RCC 7860 (cell line): Measurements from ENCODE around the gene ZFP36L1.
A peak's percentile ranks its signal among the peaks of the same experiment; 100 is the strongest.

Experiments used
- DNase-seq: peaks from one replicate; pipeline ENCODE4 v3.0.0-alpha.2; 2015; ENCODE audit warnings: low spot score
- FAIRE-seq: peaks from 2 replicates; lab custom pipeline; 2012; peaks lifted over from hg19 to GRCh38; lab: Jason Lieb, UNC

Gene ZFP36L1

DNA sequence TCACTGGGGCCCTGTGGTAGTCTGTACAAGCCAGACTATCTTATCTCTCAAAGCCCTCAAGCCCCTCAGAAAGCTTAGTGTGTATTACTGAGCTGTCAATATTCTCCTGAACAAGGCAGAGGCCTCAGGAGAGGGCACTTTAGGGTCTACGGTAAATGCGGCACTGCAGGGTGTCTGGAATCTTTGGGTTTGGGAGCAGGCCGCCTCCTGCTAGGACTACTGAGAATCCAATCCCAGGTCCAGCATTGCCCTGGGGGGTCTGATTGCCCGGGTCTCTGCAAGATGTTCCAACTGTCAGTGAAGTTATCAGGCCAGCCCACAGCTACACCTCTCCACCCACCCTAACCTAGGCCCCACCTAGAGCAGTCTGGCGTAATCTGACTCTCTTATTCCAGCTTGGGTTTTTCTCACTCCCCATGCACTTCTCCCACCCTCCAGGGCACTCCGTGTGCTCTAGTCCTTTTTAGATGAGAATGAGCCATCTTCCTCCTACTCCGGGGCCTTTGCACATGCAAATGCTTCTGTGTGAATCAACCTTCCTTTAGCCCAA is 4.3 kb upstream of the ZFP36L1 start:
- FAIRE-seq: no peak
- no peak for DNase-seq

DNA sequence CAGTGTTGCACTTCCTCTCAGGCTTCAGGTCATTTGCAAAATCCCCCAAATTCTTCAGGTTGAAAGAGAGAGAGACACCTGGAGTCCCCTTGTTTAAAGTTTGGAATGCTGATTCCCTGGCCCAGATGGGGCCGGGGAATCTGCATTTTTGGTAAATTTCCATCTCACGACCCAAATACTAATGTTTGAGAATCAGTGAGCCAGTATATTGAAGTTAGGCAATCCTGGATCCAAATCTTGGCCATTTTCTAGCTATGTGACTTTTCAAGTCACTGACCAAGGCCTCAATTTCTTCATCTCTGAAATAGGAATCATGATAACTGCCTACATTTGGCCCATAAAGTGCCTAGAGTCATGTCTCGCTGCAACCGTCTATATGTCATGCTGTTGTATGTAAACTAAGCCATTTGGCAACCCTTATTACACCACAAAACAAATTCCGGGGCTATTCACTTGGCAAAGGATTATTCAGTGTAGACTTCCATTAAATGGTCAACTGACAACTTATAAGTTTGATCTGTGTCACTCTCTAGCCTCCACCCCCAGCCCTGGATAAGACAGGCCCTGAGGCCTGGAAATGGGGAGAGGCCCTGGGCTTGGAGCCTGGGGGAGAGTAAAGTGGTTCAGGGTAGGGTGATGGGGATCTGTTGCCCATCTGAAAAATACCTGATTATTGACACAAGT is 3.7 kb upstream of the ZFP36L1 start:
- FAIRE-seq: no peak
- DNase-seq: no peak

DNA sequence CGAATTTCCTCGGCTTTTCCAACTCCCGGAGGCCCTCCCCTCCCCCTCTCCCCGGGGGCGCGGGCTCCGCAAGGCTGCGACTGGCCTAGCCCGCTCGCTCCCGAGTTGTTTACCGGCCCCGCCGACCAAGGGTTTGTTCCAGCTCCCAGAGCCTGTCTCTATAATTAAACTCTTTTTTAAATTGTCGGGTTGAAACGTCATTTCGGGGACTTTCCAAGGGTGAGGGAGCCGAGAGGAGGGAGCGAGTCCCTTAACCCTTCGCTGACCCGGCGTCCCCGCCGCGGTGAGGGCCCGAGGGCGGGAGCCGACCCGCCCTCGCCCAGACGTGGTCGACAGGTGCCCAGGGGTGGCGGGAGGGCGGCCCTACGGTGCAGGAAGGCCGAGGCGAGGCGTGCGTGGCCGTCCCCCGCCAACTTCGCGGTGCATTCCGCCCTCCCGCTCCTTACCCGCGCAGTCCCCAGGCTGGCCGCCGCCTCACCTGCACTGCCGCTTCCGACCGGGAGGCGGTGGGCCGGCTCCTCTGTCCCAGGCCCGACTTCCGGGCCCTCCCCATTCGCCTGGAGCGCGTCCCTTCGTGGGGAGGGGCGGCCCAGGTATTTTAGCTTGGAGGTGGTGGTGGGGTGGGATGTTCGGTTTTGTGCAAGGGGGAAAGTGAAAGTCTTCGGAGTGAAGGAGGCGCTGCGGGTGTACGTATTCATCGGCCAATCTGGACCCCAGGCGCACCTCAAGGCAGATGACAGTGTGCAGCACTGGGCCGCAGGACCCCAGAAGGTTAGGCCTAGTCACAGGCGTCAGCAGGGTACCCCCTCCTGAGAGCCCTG is 2.9 kb upstream of the ZFP36L1 start:
- DNase-seq (peak; percentile 47), FAIRE-seq (no peak)

DNA sequence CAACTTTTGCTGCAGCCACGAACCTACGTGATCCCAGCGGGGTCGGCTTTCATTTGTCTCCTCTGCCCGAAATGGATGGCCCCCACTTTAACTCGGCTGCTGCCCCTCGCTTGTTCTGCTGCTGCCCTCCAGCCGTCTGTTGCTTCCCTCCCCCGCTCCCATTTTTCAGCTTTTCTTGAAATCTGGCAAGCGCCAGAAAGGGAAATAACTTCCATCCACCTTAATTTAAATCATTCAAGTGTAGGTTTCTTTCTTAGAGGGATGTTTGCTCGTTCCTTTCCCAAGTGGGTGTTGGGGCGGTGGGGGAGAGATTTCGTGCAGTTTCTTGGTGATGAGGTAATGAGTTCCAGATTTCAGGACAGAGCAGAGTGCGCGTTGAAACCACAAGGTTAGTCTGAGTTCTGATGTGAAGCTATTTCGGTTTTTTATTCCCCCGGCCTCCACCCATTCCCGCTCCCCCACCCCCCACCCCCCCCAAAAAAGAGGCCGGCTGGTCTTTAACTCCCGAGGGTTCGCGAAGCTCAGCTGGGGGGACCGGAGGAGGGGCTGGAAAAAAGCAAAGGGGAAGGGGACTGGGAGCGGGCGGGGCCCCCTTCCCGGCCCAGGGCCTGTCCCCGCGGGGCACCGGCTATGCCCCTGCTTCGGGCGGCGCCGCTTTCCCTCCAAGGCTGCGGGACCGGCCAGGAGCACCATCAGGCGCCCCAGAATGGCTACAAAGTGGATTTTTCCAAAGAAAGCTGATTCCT is 2.2 kb upstream of the ZFP36L1 start:
- DNase-seq: peak; percentile 72
- no peak for FAIRE-seq

DNA sequence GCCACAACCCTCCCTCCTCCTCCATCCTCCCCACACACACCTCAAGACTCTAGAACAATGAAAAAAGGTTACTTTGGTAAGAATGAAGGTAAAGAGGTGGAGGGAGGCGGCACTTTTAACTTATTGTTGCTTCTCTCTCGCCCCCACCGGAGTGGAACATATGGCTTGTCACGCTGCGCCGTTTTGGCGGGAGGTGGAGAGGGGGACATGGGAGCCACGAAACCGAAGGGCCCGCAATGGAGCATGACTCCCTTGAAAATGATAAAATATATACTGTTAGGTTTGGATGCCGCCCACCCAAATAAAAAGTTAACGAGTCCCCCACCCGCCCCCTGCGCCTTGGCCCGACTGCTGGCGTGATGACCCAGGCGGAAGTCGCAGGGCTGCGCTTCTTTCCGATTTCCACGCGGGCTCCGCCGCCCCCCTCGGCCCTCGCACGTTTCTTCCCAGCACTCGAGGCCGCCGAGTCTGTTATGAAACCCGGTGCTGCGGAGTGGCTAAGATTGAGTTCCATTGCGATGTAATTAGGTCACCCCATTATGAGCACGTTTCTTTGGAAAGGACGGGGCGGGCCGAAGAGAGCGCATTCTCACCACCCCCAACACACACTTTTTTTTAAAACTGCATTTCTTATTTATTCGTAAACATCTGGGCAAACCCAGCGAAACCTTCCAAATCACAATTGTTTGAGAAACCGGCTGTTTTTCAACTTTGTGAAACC is 1.4 kb upstream of the ZFP36L1 start:
- FAIRE-seq (no peak), DNase-seq (peak; percentile 69)

DNA sequence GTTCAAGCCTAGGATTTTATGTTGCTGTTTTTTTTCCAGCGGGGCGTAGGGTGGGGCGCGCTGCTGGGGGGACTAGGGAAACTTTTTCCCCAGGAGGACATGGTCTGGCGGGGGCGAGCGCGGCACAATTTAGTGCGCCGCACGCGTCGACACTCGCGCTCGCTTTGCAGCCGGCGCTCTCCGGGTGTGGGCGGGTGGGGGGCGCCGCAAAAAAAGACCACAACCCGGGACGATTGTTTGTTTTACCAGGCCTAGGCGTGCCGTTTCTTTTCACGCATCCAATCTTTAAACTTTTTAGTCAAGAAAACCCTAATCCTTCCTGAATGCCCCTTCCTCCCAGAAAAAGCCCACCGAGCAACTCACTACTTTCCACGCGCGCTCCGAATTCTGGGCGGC is 865 bp upstream of the ZFP36L1 start:
- DNase-seq (no peak), FAIRE-seq (no peak)

DNA sequence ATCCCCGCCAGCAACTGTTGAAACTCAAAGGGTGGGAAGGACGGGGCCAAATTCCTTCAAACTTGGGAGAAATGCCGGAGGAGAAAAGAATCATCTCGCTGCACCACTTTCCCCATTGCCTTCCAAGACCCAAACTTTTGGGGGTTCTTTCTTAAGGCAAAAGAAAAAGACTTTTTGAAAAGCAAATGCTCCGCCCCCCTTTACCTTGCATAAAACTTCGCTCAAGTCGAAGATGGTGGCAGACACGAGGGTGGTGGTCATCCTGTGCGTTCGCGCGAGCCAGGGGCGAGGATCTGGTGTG is 239 bp downstream of the ZFP36L1 start:
- DNase-seq: no peak
- FAIRE-seq: no peak

DNA sequence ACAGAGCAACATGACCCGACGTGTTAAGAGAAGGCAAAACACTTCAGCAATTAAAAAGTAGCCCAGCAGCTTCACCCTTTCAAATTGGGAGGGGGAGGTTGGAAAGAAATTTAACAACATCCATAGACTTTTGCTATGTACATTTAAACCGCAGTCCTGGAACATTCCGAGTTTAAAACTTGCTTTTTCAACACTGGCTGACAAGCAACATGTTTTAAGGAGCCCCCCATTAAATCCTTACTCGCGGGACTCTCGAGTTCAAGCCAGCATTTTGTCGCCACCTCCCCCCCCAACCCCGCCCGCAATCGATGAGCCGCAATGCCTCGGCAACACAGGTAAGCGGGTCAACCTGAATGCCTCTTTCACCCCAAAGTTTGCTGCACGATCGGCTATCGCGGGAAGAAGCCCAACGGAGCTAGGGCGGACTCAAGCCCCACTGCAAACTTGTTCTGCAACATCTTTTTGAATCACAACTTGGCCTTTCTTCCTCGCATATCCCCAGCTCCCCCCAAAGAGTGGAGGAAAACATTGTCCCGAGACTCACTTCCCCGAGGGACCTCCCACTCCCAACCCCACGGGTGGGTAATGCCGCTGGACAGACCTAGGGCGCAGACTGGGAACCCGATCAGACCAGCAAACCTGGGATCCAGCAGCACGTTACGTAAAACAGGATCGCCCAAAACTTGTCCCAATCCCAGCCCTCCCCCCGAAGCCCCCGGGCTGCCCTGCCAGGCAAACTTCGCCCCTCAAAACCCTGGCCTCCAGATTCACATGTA is 777 bp downstream of the ZFP36L1 start:
- no peak for DNase-seq
- FAIRE-seq: no peak

DNA sequence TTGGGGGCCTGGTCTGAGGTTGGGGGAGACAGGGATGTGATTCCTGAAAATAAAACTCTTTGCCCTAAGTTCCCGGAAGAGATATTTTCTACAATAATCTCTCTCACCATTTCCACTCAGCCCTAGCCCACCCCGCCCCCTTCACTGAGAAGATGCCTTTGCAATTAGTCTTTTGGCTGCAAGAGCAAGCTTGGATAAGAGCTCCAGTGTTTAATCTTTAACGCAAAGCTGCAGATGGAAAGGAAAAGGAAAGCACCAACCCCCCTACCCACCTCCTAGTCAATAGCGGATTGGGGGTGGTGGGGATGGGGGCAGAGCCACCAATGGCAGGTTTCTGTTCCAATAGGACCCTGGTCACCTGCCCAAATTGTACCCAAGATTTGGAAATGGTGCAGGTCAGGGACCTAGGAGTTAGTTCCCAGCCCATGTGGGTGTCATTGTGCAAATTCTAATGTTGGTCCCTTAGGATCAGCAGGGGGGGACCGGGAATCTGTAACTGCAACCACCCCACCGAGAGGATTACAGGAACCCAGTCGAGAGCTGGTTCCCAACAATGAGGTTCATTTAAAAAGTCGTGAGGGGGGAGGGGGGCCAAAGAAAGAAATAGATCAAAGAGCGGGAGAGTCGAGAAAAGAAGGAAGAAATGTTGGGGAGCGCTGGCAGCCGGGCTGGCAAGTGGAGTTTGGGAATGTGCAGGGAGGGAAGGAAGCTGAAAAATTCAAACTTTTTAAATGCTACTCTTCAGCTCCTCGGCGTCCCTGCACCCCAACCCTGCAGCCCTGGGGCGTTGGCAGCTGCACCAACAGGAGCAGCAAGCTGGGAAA is 1.6 kb downstream of the ZFP36L1 start:
- DNase-seq: peak; percentile 3
- no peak for FAIRE-seq

DNA sequence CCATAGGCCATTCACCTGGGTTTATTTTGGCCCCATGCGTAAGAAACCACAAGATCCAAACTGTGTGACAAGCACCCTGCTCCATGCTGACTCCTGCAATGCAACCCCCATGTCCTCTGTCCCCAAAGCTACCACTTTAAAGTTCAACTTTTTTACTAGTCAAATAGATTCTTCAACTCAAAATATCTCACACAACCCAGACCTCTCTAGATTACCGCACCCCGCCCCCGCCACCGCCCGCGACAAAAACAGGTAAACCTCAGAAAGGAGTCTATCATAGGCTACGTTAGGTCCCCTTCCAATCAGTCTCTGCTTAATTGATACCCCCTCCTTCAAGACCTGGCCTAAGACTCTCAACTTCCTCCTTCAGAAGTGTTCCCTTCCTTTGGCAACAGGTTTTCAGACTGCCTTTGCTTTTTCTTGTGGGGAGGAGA is 2.2 kb downstream of the ZFP36L1 start:
- FAIRE-seq: no peak
- DNase-seq: peak; percentile 3

DNA sequence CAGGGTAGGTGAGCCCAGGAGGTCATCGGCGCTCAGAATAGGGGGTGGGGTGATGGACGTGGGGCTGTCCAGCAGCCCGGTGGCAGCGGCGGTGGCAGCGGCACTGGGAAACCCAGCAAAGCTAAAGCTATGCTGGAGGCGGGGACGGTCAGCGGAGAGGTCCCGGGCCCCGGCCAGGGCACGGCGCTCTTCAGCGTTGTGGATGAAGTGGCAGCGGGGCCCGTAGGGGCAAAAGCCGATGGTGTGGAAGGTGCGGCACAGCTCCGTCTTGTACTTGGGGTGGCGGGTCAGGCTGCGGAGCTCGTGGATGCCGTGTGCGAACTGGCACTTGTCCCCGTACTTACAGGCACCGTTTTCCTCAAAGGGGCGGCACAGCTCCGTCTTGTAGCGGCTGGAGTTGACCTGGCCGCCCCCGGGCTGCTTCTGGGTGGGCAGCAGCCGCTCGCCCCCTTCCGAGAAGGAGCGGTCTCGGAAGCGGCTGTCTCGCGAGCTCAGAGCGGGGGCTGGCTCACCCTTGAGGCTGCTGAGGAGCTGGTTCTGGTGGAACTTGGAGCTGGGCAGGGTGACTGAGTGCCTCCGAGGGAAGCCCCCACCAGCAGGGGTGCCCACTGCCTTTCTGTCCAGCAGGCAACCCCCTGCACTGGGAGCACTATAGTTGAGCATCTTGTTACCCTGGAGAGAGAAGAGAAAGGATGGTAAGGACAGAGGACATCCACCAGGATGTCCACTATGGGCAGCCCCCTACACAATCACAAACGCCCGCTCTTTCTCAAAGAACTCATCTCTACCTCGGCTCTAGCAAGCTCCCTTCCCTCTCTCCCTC is 2.8 kb downstream of the ZFP36L1 start:
- FAIRE-seq (no peak), DNase-seq (peak; percentile 17)

DNA sequence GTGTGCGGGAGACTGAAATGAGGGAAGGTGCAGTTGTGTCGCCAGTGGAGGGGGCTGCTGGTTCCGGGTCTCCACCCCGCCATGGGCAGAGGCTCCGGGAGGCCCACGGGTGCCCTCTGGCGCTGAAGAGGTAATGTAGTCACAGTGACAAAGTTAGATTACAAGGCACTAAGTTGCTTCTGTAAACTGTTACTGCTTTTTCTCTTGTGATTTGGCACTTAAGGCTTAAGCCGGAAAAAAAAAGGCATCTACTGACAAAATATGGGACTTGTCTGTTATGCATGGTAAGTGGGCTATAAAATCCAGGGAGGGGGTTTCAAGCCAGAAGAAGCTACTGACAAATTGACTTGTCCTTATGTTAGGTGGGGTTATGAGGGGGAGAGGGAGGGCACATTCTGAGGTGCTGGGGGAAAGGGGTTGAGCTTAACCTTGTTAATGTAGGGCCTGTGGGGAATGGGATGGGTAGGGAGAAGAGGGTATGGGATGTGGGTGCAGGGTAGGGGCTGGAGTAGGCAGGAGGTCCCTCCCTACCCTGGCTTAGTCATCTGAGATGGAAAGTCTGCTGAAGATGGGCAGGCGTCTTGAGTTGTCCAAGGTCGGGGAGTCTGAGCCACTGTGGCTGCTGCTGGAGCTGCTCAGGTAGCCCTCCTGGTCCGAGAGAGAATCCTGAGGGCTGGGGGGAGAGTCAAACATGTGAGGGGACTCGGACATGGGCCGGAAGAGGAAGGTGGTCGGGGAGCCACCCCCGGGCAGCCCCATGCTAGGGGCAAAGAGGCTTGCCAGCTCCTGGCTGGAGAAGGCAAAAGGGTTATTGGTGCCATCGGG is 3.7 kb downstream of the ZFP36L1 start:
- DNase-seq (peak; percentile 61), FAIRE-seq (no peak)

DNA sequence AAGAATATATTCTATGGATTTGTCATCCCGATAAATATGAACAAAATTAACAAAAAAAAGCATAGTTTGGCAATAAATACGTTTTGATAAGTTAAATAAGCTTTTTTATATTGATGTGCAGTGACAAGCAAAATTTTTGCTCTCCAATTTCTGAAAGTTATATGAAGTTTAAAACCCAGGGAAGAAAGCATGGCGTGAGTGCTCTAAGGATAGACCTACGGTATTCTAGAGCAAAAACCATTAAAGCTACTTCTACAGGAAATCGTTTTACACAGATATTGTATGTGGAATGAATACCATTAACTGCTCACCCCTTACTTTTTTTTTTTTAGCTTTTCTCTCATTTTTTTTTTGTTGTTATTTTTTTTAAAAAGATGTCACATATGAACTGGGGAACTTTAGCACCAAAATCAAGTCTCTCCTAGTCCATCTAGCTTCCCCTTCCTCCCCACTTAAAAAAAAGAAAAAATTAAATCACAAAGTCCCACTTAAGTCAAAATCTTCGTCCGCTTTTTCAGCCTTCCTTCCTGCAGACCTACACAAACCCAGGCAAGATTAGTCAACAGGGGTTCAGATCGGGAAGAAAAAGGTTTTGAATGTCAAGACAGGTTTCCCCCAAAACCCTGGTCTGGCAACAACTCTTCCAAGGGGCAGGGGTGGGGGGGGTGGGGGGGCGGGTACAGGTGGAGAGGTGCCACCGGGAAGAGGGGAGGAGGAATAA is 4.4 kb downstream of the ZFP36L1 start:
- DNase-seq (peak; percentile 13), FAIRE-seq (no peak)

DNA sequence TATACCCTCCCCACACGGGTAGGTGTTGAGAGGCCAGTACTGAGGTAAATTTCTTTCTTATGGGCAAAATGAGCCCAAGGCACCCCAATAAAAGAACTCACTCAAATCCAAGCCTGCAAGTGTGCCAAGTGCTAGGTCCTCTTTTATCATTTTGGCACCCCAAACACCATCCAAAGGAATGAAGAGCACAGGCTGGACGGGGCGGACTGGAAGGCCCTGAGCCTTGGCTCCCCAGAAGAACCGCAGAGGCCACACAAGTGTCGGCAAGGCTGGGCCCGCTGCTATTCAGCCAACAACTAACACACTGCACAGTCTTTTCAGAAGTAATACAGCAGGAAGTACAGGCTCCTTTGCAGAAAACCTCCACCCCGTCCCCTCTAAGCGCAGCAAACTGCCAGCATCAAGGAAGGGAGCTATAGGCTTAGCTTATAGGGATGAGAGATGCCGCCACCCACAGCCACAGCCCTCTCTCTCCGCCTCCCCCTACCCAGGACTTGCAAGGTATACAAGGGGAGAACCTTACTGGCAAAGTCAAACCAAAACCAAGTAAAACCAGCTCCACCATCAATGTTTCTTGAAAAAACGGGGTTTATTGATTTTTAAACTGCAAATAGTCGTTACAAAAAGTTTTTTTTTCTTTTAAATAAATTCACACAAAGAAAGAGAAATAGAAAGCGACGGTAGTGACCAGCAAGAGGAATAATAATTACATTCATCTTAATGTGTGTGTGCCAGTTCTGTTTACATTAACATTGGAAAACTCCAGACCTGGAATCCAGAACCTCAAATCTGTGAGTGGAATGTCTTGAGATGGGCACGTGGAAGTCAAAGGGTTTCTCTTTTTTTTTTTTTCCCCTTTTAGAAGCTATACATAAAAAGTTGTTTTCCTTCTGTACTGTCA is 5.5 kb downstream of the ZFP36L1 start:
- DNase-seq (peak; percentile 47), FAIRE-seq (no peak)

DNA sequence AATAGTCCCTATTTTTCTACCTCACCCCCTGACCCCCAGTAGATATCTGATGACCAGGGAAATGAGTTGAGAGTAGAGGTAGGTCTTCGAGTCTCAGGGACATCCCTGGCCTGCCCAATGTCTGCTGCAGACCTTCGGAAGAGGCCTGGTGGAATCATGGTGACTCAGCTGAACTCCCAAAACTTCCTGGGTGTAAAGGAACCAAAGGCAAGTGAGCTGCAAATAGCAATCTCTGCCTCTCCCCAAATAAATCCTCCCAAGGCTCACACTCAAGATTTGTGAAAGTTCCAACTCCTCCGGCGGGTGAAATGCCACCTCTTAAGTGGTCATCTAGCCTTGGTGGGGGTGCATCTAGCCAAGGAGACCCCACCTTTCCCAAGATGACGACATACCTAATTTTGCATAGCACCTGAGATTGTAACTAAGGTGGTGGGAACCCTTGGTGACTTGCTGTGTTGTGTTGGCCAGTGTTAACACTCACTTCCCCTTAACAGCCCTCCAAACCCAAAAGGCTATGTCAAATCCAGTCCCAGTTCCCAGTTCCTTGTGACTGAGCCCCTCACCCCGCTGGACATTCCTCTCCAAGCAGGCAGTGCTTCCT is 6.3 kb downstream of the ZFP36L1 start:
- DNase-seq: peak; percentile 84
- FAIRE-seq: peak; percentile 42
